ENCODE measurements around the gene AGO3.
"Not testable (repeated sequence)": the region's sequence is repeated elsewhere in the genome, so short reads cannot be mapped to it uniquely, and the experiment has no call there.

The AGO3 gene

DNA sequence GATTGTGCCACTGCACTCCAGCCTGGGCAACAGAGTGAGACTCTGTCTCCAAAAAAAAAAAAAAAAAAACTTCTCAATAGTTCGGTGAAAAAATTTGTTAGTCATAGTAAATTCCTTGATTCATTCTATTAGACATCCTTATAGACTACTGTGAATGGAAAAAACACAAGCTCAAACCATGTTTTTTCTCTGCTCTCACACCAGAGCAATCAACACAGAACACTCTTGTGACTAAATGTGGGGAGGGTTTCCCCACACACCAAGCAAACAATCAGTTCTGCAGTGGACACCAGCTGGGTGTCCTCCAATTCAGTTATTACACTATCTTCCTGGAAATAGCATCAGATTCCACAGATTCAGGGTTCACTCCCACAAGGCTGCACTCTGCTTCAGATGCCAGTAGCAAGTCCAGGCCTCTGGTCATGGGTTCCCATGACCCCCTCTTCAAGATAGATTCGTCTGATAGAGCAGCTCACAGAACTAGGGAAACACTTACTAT is 83.9 kb downstream of the AGO3 start:
- no peak for DNase-seq

DNA sequence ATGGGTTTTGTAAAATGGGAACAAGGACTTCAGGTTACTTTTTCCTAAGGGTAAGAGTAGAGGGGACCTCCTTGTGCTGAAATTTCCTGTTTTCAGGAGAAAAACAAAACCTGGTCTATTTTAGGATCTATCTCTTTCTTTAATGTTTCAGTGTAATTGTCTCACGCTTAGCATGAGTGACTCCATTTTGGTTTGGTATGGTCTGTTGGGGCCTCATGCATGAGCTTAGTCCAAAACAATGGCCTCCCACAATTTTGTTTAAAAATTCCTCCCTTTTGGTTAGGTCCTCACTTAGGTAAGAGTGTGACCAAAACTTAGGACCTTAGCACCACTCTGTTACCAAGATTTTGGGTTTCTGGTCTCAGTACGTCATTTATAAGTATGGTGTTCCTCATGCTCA is 85.8 kb downstream of the AGO3 start:
- no peak for DNase-seq

DNA sequence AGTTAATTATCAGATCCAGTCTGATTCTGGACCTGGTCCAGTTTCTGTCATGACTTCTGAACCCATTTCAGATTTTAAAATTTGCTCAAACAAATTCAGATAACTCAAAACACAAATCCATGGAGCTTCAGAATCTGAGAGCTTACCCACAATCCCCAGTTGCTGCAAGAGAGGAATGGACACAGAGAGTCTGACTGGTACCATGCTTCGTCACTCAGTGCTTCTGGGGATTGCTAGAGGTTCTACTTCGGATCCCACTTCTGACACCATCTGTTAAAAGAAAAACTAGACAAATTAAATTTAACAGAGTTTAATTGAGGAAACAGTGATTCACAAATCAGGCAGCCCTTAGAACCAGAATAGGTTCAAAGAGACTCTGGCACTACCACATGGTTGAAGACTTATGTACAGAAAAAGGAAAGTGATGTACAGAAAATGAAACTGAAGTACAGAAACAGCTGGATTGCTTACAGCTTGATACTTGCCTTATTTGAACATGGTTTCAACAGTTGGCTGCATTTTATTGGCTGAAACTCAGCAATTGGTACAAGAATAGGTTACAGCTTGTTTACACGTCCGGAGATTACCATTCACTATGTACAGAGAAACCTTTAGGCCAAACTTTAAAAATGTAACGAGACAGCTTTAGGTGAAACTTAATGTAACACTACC is 92.3 kb downstream of the AGO3 start:
- no peak for DNase-seq

DNA sequence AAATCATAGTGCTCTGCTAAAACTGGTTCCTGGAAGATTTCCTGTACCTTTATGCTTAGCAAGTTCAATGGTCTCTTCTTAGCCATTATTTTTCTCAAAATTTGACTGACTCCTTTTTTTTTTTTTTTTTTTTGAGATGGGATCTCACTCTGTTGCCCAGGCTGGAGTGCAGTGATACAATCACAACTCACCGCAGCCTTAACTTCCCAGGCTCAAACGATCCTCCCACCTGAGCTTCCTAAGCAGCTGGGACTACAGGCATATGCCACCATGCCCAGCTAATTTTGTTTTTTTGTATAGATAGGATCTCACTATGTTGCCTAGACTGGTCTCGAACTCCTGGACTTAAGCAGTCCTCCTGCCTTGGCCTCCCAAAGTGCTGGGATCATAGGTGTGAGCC is 93.1 kb downstream of the AGO3 start:
- not testable (repeated sequence) for DNase-seq

DNA sequence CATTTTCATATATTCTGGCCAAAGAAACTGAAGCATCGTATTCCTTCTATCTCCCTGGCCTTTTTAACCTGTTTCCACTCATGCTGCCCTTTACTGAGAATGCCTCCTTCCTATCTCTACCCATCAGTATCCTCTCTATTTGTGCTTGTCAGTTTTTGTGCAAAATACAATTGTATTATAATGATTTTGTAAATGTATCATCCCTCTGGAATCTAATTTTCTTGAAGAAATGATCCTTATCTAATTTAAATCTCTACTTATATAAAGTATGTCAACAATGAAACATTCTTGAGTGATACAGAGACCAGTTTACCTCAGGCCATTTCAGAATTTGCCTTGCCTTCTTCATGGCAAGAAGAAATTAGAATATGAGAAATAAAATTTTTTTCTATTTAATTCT is 93.9 kb downstream of the AGO3 start:
- no peak for DNase-seq

DNA sequence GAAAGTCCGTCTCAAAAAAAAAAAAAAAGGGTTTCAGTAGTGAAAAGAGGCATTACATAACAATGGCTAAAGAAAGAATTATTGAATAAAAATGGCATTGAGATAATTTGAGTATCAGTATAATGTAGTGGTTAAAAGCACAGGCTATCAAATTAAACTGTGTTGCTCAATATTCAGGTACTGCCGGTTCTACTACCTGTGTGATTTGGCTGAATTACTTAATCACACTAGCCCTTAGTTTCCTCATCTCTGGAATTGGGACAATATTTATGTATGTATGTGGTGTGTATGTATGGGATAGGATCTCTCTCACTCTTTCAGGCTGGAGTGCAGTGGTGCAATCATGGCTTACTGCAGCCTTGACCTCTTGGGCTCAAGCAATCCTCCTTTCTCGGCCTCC is 96.9 kb downstream of the AGO3 start:
- no peak for DNase-seq

DNA sequence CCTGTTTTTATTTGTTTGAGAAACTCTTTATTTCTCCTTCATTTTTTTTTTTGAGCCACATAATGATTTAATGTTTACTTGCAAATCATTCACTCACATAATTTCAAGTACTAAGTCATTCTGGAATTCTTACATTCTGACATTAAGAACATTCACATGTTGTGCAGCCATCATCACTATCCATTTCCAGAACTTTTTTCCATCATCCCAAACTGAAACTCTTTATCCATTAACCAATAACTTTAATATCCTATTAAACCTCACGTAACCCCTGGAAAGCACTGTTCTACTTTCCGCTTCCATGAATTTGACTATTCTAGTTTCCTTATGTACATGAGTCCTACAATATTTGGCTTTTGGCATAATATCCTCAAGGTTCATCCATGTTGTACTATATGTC is 100.5 kb downstream of the AGO3 start:
- DNase-seq = no peak

DNA sequence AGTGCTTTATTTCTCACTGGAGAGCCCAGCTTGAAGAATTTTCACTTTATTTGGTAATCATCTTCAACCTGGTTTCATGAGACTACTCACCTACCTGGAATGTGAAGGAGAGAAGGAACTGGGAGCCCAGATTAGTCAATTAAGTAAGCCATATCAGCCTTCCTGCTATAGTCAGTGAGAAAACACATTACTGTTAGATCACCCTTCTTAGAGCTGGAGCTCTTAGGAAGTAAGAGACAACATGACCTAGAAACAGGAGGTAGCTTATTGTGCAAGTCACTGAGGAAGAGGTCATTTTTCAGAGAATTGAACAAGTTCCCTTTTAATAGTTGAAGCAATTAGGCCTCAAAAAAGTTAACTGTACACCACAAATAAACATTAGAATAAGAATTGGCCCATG is 103.8 kb downstream of the AGO3 start:
- DNase-seq = no peak

DNA sequence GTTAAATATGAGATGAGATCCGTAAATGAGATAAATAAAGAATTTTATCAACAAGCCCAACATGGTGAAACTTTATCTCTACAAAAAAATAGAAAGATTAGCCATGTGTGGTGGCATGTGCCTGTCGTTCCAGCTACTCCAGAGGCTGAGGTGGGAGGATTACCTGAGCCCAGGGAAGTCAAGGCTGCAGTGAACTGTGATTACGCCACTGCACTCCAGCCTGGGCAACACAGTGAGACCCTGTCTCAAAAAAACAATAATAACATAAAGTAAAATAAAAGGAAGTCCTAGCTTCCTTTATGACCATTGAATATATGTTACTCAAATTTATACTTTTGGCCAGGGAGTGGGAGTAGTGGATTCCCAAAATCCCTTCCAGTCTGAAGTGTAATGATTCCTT is 104.2 kb downstream of the AGO3 start:
- DNase-seq = no peak

DNA sequence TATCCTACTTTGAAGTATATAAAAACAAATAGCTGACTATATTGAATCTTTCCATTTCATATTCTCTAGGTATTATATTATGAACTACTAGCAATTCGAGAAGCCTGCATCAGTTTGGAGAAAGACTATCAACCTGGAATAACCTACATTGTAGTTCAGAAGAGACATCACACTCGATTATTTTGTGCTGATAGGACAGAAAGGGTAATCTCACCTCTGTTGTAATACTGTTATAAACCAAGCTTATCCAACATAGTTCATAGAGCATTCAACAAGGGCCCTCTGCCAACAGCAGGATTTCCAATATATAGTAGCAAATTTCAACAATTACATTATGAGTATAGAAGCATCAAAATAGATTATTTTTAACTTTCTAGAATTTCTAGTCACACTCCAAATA is 109.3 kb downstream of the AGO3 start:
- no peak for DNase-seq

DNA sequence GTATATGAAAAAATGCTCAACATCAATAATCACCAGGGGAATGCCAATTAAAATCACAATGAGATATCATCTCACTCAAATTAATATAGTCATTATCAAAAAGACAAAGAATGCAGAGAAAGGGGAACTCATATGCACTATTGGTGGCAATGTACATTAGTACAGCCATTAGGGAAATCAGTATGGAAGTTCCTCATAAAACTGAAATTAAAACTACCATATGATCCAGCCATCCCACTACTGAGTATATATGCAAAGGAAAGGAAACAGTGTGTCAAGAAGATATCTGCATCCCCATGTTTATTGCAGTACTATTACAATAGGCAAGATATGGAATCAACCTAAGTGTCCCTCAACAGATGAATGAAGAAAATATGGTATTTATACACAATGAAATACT is 120.9 kb downstream of the AGO3 start:
- DNase-seq = no peak

DNA sequence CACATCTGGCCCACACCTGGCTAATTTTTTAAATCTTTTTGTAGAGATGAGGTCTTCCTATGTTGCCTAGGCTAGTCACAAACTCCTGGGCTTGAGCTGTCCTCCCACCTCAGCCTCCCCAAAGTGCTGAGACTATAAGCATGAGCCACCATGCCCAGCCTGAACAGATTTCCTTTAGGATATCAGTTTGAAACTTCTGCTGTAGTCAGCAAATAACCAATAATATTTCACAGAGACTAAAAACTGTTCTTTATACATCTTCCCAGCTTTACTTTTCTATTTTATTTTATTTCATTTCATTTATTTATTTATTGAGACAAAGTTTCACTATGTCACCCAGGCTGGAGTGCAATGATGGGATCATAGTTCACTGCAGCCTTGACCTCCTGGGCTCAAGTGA is 123.1 kb downstream of the AGO3 start:
- DNase-seq = no peak

DNA sequence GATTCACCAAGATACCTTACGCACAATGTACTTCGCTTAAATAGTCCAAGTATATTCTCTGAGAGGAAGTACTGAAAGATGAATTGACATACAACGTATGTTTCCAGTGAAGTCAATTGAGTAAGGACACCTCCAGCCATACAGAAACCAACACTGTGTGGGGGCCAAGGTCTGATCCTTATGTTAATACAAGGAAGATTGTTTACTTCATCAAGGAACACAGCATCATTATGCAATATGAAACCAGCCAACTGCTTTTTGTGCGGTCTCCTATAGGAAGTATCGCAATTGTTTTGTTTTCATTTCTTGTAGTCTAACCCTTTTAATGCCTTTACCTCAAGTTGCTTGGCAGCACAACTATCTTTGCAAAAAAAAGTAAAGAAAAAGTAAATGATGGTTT is 124.8 kb downstream of the AGO3 start:
- no peak for DNase-seq

DNA sequence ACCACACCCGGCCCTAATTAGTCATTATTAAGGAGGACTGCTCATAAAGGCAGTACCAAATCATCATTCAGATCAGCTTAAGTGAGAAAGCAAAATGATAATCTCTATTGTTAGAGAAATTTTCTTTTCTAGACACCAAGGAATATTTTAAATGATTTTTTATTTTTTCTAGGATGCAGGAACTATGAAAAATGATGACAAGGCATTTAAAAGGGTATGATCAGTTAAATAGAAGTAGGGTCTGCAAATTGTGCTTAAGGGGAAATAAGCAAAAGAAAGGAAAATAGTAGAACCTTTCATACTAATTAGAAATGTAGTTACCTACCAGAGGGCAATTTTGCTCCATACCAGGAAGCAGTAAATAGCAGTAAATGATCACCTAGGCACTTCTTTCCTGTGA is 131.4 kb downstream of the AGO3 start:
- no peak for DNase-seq

DNA sequence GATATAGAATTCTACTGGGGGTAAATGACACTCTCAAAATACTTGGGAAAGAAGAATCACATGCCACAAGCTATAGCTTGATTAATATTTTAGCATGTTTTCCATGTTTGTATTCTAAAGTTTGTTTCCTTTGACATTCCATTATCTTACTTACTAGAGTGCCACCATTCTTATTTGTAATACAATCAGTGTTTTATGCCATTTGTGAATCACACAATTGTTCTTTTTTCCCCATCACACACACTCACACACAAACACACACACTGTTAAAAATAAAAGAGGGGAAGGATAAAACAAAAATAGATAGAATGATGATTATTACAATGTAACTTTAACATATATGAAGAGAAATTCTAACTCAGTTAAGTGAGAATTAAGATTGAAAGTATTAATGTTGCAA is 137.0 kb downstream of the AGO3 start:
- no peak for DNase-seq

DNA sequence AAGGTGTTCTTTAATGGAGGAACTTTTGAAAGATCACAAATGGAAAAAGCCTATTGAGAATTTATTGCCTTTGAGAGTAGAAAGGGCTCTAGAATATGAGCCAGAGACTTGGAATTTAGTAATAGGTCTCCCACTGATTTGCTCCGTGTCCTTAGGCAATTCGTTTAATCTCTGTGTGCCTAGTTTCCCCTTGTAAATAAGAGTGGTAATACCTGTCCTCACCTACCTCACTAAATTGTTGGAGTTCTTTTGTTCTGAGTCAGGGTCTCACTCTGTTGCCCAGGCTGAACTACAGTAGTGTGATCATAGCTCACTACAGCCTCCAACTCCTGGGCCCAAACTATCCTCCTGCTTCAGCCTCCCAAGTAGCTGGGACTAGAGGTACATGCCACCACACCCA is 138.0 kb downstream of the AGO3 start:
- no peak for DNase-seq

DNA sequence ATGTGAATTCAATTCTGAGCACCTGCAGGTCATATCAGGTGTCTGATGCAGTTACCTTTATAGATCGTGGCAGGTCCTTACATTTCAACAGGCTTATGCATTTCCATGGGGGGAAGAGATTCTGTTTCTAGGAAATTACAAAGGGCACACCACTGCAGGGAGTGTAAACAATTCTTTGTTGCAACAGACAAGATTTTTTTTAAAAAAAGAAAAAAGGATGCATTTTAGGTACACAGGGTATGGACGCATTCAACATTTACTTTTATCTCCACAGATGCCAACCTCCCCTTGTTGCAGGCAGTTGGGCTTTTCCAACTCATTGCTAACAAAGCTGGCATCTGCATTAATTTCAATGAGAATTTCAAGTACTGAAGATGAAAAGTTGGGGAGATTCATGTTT is 139.4 kb downstream of the AGO3 start:
- no peak for DNase-seq

DNA sequence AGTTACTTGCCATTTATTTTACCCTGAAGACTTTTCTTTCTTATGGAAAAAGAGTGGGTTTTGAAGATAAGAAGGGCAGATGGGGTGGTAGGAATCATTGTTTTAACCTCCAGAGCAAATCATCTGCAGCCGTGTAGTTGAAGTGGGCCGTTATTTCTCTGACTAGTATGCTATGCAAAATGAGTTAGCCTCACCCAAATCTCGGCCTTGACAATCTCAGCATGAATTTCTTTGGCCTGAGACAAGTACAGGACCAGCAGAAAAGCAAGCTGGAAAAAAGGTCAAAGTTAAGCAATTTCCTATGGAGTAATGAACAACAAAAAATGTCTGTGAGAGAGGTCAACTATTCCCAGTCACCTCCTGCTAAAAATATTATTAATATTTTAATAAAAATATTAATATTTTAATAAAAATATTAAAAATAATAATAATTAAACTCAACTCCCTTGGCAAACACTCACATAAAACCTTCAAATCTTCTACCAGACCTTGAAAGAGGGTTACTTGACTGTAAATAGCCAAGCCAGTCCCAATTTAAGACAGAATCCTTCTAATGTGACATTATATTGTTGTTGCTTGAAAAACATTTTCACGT is 146.2 kb downstream of the AGO3 start:
- DNase-seq = no peak

DNA sequence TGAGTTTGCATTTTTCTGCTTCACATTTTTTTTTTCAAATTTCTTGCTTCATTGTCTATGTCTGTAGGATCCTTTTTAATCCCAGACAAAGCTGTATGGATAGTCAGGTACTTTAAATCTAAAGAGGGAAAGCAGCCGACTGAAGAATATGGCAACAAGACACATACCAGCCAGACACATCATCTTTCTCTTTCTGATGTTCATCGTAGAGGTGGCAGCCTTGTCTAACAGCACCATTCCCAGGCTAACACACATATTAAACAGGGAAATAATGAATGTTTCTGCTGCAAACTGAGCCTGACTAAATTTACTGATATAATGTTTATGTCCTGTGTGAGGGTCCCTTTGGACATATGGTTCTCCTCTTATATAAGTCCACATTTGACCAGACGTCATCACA is 149.3 kb downstream of the AGO3 start:
- no peak for DNase-seq

DNA sequence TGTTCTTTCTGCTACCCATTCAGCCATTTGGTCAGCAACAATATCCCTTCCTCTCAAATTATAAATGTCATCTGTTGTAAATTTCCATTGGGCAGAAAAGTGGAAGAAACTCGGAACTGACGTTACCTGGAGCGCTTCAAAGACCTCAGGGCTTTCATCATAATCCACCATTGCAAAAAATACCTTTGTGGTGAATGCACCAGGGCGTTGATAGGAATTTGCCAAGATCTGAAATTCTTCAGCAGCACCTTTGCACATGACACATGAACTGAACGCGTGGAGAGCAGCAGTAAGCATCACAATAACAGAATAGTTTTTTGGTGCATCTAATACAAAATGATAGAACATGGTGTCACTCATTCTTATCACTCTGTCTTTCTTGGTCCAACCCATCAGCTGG is 149.9 kb downstream of the AGO3 start:
- no peak for DNase-seq

DNA sequence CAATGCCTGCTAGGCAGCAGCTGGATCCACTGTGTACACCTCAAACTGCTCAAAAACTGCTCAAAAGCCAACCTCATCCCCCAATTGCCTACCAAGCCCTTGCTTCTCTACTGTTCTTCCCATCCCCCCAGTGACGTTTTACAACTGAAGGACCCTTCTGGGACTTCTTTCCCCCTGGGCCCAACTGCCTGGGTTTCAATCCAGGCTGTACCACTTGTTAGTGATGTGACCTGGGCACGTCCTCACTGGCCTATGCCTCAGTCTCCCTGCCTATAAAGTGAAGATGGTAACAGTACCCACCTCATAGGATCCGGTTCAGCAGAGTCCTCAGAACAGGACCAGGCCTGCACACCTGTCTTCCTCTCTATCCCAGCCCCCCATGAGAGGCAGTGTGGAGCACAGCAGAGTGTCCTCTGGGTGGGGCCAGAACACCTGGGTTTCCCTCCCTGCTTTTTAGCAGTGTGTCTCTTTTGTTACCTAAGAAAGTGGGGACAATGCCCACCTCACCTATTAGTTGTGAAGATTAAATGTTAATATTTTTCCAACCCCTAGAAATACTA is 151.1 kb downstream of the AGO3 start:
- DNase-seq = no peak

DNA sequence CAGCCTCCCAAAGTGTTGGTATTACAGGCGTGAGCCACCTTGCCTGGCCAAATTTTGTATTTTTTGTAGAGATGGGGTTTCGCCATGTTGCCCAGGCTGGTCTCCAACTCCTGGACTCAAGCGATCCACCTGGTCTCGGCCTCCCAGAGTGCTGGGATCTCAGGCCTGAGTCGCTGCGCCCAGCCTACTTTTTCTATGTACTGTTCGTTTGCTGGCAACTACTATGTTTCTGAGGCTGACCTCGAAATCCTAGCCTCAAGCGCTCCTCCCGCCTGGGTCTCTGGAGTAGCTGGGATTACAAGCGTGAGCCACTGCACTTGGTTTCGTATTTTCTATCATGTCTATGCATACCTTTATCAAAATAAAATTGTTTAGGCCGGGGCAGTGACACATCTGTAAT is 152.3 kb downstream of the AGO3 start:
- DNase-seq = no peak

DNA sequence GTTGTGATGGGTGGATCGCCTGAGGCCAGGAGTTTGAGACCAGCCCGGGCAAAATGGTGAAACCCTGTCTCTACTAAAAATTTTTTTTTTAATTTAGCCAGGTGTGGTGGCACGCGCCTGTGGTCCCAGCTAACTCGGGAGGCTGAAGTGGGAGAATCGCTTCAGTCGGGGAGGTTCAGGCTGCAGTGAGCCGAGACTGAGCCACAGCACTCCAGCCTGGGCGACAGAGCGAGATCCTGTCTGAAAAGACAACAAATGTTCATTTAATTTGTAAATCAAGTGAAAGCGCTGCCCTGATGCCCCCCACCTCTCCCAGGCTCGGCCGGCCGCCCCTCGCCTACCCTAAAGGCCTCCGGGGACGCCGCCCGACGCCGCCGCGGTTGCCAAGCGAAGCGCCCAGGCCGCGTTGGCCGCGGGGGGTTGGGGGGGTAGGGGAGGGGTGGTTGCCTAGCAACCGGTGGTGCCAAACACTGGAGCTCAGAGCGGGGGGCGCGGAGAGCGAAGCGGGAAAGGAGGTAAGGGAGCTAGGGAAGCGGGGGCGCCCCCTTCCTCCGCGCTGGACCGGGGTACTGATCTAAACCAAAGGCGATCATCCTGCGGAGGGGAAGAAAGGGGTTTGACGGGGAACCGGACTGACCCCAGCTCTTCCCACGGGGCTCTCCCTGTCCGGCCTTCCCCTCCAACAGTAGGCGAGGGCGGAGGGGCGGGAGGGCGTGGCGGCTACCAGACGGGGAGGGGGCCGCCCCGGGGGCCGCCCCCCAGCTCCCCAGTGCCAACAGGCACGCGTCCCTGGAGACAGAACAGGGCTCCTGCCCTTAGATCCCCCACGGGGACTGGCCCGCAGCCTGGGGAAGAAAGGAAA is 153.0 kb downstream of the AGO3 start, which contains the start of gene TEKT2:
TEKT2 (plus strand) TSS at position 460 of the 862 bp plus-strand sequence. CDS start 828 bp downstream, outside the sequence.
- DNase-seq = no peak
